HepG2 (cell line): ENCODE data around the gene NANOS1. TPM values are rescaled to one million over a fixed set of nuclear protein-coding genes. Genes with fewer than 3 reads are reported as not detected.

Experiments
- CBX2 ChIP-seq, 2 experiments: fragments of 200-600 bp in 1 of 2; sonication (generic); formaldehyde crosslinking in 1 of 2; IDR thresholded peaks; 2 replicates each; pipeline versions ENCODE4 v1.7.0 to v1.8.1; 2018 to 2022; ENCODE audit warnings: low read depth in 2 of 2, low read length in 1 of 2, mild to moderate bottlenecking in 1 of 2, missing genetic modification reagents in 1 of 2
- DDIT3 ChIP-seq: sonication (generic); formaldehyde crosslinking; IDR thresholded peaks from 2 replicates; pipeline ENCODE4 v1.4.0; 2020; ENCODE audit warnings: mild to moderate bottlenecking, missing genetic modification reagents
- ELF1 ChIP-seq: sonication (generic); formaldehyde crosslinking; IDR thresholded peaks from 2 replicates; pipeline ENCODE4 v1.4.0; 2020; ENCODE audit warnings: missing genetic modification reagents
- FOXA1 ChIP-seq, 2 experiments: fragments of 450-650 bp in 1 of 2; sonication (generic) in 1 of 2; formaldehyde crosslinking in 1 of 2; IDR thresholded peaks; 2 replicates each; pipeline versions ENCODE4 v1.4.0 to v1.6.1; 2016 to 2020; ENCODE audit warnings: missing genetic modification reagents in 1 of 2
- GABPB1 ChIP-seq: IDR thresholded peaks from 2 replicates; pipeline ENCODE4 v1.6.1; 2016; ENCODE audit warnings: mild to moderate bottlenecking, missing genetic modification reagents, moderate library complexity, missing compliant biosample characterization
- GATAD1 ChIP-seq: IDR thresholded peaks from 2 replicates; pipeline ENCODE4 v1.6.1; 2016; ENCODE audit warnings: missing genetic modification reagents, missing compliant biosample characterization
- GFI1 ChIP-seq: sonication (generic); formaldehyde crosslinking; IDR thresholded peaks from 2 replicates; pipeline ENCODE4 v1.5.0; 2020; ENCODE audit warnings: missing genetic modification reagents, mild to moderate bottlenecking, borderline replicate concordance
- ISX ChIP-seq: sonication (generic); formaldehyde crosslinking; conservative IDR thresholded peaks from 2 replicates; pipeline ENCODE4 v1.5.0; 2020; ENCODE audit warnings: missing genetic modification reagents
- NFKB2 ChIP-seq: sonication (generic); formaldehyde crosslinking; IDR thresholded peaks from 2 replicates; pipeline ENCODE4 v1.4.0; 2020; ENCODE audit warnings: missing genetic modification reagents, borderline replicate concordance
- PAX8 ChIP-seq: sonication (generic); formaldehyde crosslinking; IDR thresholded peaks from 2 replicates; pipeline ENCODE4 v1.8.0; 2022; ENCODE audit warnings: mild to moderate bottlenecking, missing genetic modification reagents, borderline replicate concordance
- REPIN1 ChIP-seq: sonication (generic); formaldehyde crosslinking; IDR thresholded peaks from 2 replicates; pipeline ENCODE4 v1.8.0; 2022; ENCODE audit warnings: missing genetic modification reagents, low read depth, mild to moderate bottlenecking, borderline replicate concordance
- SAP130 ChIP-seq: IDR thresholded peaks from 2 replicates; pipeline ENCODE4 v1.6.1; 2016; ENCODE audit warnings: low read depth
- SYNCRIP ChIP-seq: fragments of 200-400 bp; formaldehyde crosslinking; IDR thresholded peaks from 2 replicates; pipeline ENCODE4 v1.6.1; 2018; ENCODE audit warnings: mild to moderate bottlenecking, low read depth, low read length; ENCODE audit not compliant: insufficient read depth
- TOPORS ChIP-seq: sonication (generic); formaldehyde crosslinking; IDR thresholded peaks from 2 replicates; pipeline ENCODE4 v1.8.0; 2023; ENCODE audit warnings: mild to moderate bottlenecking, missing genetic modification reagents
- U2AF2 ChIP-seq: fragments of 200-400 bp; formaldehyde crosslinking; IDR thresholded peaks from 2 replicates; pipeline ENCODE4 v1.6.1; 2017; ENCODE audit warnings: low read depth, mild to moderate bottlenecking, low read length
- ZKSCAN5 ChIP-seq: sonication (generic); formaldehyde crosslinking; IDR thresholded peaks from 2 replicates; pipeline ENCODE4 v1.5.1; 2020; ENCODE audit warnings: mild to moderate bottlenecking, missing genetic modification reagents
- ZNF3 ChIP-seq: IDR thresholded peaks from 2 replicates; pipeline ENCODE4 v1.7.0; 2017; ENCODE audit warnings: inconsistent platforms
- ZNF333 ChIP-seq: sonication (generic); formaldehyde crosslinking; IDR thresholded peaks from 2 replicates; pipeline ENCODE4 v1.4.0; 2020; ENCODE audit warnings: mild to moderate bottlenecking, missing genetic modification reagents, borderline replicate concordance
- ZNF543 ChIP-seq: sonication (generic); formaldehyde crosslinking; IDR thresholded peaks from 2 replicates; pipeline ENCODE4 v1.4.0; 2020; ENCODE audit warnings: mild to moderate bottlenecking, missing genetic modification reagents
- ZNF558 ChIP-seq: sonication (generic); formaldehyde crosslinking; IDR thresholded peaks from 2 replicates; pipeline ENCODE4 v1.9.0; 2022; ENCODE audit warnings: mild to moderate bottlenecking, missing genetic modification reagents, borderline replicate concordance
- ZNF564 ChIP-seq: sonication (generic); formaldehyde crosslinking; IDR thresholded peaks from 2 replicates; pipeline ENCODE4 v1.8.1; 2023; ENCODE audit warnings: mild to moderate bottlenecking, missing genetic modification reagents
- ZNF850 ChIP-seq: sonication (generic); formaldehyde crosslinking; conservative IDR thresholded peaks from 2 replicates; pipeline ENCODE4 v1.9.0; 2021; ENCODE audit warnings: mild to moderate bottlenecking, missing genetic modification reagents
- ZUFSP ChIP-seq: sonication (generic); formaldehyde crosslinking; IDR thresholded peaks from 2 replicates; pipeline ENCODE4 v1.9.0; 2021; ENCODE audit warnings: missing genetic modification reagents, mild to moderate bottlenecking, borderline replicate concordance
- polyA plus RNA-seq, 8 experiments: library from polyadenylated mRNA; depleted of rRNA in 3 of 8; stranded (reverse) in 7 of 8; unstranded in 1 of 8; fragments of >200 nt; fragmentation: Illumina TruSeq in 4 of 8; extraction: Trizol in 4 of 8; gene quantifications; 2 replicates each; pipeline versions ENCODE4 v1.2.1 to v1.2.3, GENCODE V29; 2011 to 2016; ENCODE audit warnings: low read depth in 4 of 8, missing spikeins in 1 of 8, mixed read lengths in 1 of 8; ENCODE audit not compliant: insufficient read depth in 1 of 8
- total RNA-seq, 5 experiments: library from RNA; depleted of rRNA; stranded (reverse); fragments of >200 nt; fragmentation: Illumina TruSeq; extraction: Trizol; gene quantifications; 2 replicates each; pipeline ENCODE4 v1.2.3, GENCODE V29; 2016; ENCODE audit warnings: low read depth in 1 of 5
- TF ChIP-seq, protein P1 (sequence below): sonication (generic); formaldehyde crosslinking; IDR thresholded peaks from 2 replicates; pipeline ENCODE4 v1.5.0; 2020; ENCODE audit warnings: missing genetic modification reagents
- TF ChIP-seq, protein P2 (sequence below): sonication (generic); formaldehyde crosslinking; IDR thresholded peaks from 2 replicates; pipeline ENCODE4 v1.5.0; 2020; ENCODE audit warnings: mild to moderate bottlenecking, missing genetic modification reagents

The NANOS1 gene
- total and polyA plus RNA-seq, 2 of the 13 experiments (the other 11 are each of a cell fraction or from before 2014, with no cell fraction given): 1.7 to 2.2 TPM

DNA sequence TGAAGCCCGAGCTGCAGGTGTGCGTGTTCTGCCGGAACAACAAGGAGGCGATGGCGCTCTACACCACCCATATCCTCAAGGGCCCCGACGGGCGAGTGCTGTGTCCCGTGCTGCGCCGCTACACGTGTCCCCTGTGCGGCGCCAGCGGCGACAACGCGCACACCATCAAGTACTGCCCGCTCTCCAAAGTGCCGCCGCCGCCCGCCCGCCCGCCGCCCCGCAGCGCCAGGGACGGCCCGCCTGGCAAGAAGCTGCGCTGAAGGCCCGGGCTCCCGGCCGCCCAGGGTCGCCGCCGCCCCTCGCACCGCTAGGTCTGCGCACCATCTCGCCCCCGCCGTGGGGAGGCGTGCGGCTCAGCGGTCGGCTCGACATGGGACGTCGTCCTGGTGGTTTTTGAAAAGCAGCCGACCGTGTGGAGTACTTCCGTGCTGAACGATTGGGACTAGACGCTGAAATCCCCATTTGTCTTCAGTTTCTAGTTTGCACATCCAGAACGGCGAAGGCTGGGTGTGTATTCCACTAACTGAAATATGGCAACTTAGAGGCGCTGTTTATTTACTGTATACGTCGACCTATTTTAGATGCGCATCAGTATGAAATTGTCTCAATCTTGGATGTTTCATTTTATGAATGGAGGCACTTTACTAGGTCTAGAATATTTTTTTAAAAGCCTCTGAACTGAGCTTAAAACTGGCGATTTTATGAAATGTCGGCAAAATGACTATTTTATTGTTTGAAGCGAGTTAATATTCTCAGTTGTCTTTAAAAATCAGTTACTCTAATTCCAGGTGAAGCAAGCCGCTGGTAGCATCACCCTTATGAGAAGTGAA is 1.1 kb downstream of the NANOS1 start (continued):
- no peak for TF ChIP-seq ZNF564
- TF ChIP-seq PAX8 (CRISPR knock-in tag): no peak
- no peak for TF ChIP-seq ZKSCAN5 (CRISPR knock-in tag)
- TF ChIP-seq ZUFSP (CRISPR knock-in tag): no peak
- no peak for TF ChIP-seq SAP130
- no peak for TF ChIP-seq REPIN1 (CRISPR knock-in tag)
- no peak for TF ChIP-seq ELF1 (CRISPR knock-in tag)
- TF ChIP-seq FOXA1 (IDR thresholded peaks at IDR 0.05): no peak
- no peak for TF ChIP-seq FOXA1 (CRISPR knock-in tag; IDR thresholded peaks at IDR 0.05)
- TF ChIP-seq, protein P1, sequence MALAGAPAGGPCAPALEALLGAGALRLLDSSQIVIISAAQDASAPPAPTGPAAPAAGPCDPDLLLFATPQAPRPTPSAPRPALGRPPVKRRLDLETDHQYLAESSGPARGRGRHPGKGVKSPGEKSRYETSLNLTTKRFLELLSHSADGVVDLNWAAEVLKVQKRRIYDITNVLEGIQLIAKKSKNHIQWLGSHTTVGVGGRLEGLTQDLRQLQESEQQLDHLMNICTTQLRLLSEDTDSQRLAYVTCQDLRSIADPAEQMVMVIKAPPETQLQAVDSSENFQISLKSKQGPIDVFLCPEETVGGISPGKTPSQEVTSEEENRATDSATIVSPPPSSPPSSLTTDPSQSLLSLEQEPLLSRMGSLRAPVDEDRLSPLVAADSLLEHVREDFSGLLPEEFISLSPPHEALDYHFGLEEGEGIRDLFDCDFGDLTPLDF (CRISPR knock-in tag): 0 out of 2 replicates have a peak, but pooled peaks have one; percentile 5
- TF ChIP-seq, protein P2, sequence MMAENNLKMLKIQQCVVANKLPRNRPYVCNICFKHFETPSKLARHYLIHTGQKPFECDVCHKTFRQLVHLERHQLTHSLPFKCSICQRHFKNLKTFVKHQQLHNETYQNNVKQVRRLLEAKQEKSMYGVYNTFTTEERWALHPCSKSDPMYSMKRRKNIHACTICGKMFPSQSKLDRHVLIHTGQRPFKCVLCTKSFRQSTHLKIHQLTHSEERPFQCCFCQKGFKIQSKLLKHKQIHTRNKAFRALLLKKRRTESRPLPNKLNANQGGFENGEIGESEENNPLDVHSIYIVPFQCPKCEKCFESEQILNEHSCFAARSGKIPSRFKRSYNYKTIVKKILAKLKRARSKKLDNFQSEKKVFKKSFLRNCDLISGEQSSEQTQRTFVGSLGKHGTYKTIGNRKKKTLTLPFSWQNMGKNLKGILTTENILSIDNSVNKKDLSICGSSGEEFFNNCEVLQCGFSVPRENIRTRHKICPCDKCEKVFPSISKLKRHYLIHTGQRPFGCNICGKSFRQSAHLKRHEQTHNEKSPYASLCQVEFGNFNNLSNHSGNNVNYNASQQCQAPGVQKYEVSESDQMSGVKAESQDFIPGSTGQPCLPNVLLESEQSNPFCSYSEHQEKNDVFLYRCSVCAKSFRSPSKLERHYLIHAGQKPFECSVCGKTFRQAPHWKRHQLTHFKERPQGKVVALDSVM (CRISPR knock-in tag): no peak
- no peak for TF ChIP-seq SYNCRIP
- TF ChIP-seq NFKB2: peak; percentile 58; the same call in 1 of the 2 replicates
- no peak for TF ChIP-seq U2AF2
- TF ChIP-seq GFI1 (CRISPR knock-in tag): no peak
- no peak for TF ChIP-seq ZNF543 (CRISPR knock-in tag)
- peak; percentile 6; the same call in 1 of the 2 replicates for TF ChIP-seq ZNF558 (CRISPR knock-in tag)
- no peak for TF ChIP-seq ISX (CRISPR knock-in tag)
- TF ChIP-seq CBX2 (IDR thresholded peaks at IDR 0.05; ENCODE audit: low read depth, low read length): no peak
- TF ChIP-seq CBX2 (CRISPR knock-in tag; IDR thresholded peaks at IDR 0.05; ENCODE audit: low read depth): no peak
- no peak for TF ChIP-seq ZNF3
- no peak for TF ChIP-seq DDIT3 (CRISPR knock-in tag)
- peak; percentile 49; the same call in 1 of the 2 replicates for TF ChIP-seq GABPB1 (CRISPR knock-in tag)
- no peak for TF ChIP-seq ZNF333 (CRISPR knock-in tag)
- TF ChIP-seq TOPORS: 0 out of 2 replicates have a peak, but pooled peaks have one; percentile 34
- no peak for TF ChIP-seq GATAD1 (CRISPR knock-in tag)
- TF ChIP-seq ZNF850 (CRISPR knock-in tag): no peak
